SJCRH30 (cell line): ENCODE measurements around the gene MYO5B. TPM values are rescaled to one million over a fixed set of nuclear protein-coding genes. Genes with fewer than 3 reads are reported as not detected.

Experiments used
- DNase-seq, 2 experiments: peaks; one replicate each; pipeline ENCODE4 v3.0.0-alpha.2; 2015 to 2020
- H3K27ac ChIP-seq: fragments of 250-450 bp; sonication (Bioruptor Pico); 2 replicates; pipeline ENCODE4 v1.5.1; 2020; ENCODE audit warnings: mild to moderate bottlenecking, moderate library complexity
- H3K27me3 ChIP-seq: fragments of 250-450 bp; sonication (Bioruptor Pico); 2 replicates; pipeline ENCODE4 v1.5.1; 2020; ENCODE audit warnings: mild to moderate bottlenecking, moderate library complexity
- H3K36me3 ChIP-seq: fragments of 250-450 bp; sonication (Bioruptor Pico); 2 replicates; pipeline ENCODE4 v1.5.1; 2020; ENCODE audit warnings: mild to moderate bottlenecking, moderate library complexity
- H3K4me1 ChIP-seq: fragments of 250-450 bp; sonication (Bioruptor Pico); 2 replicates; pipeline ENCODE4 v1.5.1; 2020; ENCODE audit warnings: mild to moderate bottlenecking, moderate library complexity
- H3K4me3 ChIP-seq: fragments of 250-450 bp; sonication (Bioruptor Pico); 2 replicates; pipeline ENCODE4 v1.5.1; 2020; ENCODE audit warnings: mild to moderate bottlenecking, moderate library complexity
- H3K9me3 ChIP-seq: fragments of 250-450 bp; sonication (Bioruptor Pico); replicated peaks from 2 replicates; pipeline ENCODE4 v1.5.1; 2020; ENCODE audit warnings: mild to moderate bottlenecking, moderate library complexity
- total RNA-seq: library from RNA; depleted of rRNA; stranded (reverse); fragments of >200 nt; shearing (Covaris generic); gene quantifications from 2 replicates; pipeline ENCODE4 v1.2.3, GENCODE V29; 2014

Gene MYO5B
- total RNA-seq, 1 experiment from 2014 or later, result 39.1 TPM

GRCh38 chr18:50027996-50028395 lies 167.0 kb downstream of the MYO5B start:
- H3K4me3 ChIP-seq, result no peak overlapping the region
- H3K27ac ChIP-seq, result no peak overlapping the region
- no peak for DNase-seq
- no peaks in the 10 kb centered on the region for H3K9me3 ChIP-seq
- no peaks in the 10 kb centered on the region for H3K27me3 ChIP-seq
- no peaks in the 10 kb centered on the region for H3K4me1 ChIP-seq
- H3K36me3 ChIP-seq, result no peaks in the 10 kb centered on the region

DNA sequence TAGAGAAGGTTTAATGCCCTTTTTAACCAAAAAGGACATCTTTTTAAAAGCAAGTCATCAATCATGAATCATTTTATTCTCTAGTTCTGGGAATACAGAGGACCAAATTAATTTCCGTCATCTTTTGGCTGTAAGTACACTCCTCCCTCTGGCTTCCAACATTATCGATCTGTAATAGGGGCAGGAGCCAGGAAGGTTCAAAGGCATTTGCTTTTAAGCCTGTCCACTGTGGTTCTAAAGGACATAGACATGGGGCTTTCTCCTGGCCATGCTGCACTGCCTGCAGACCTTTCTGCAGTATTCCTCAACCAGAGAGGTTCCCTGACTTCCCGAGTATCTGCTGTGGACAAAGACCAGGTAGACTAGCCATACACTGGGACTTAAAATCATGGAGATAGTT lies 170.5 kb downstream of the MYO5B start:
- Histone ChIP-seq H3K9me3 (no peaks in the 10 kb centered on the region), H3K4me3 (no peak overlapping the region), H3K27ac (no peak overlapping the region), H3K4me1 (no peaks in the 10 kb centered on the region), H3K36me3 (no peaks in the 10 kb centered on the region), H3K27me3 (no peaks in the 10 kb centered on the region)
- no peak for DNase-seq

GRCh38 chr18:50022985-50023384 lies 172.0 kb downstream of the MYO5B start:
- Histone ChIP-seq H3K27me3 (no peaks in the 10 kb centered on the region), H3K36me3 (no peaks in the 10 kb centered on the region), H3K4me3 (no peak overlapping the region), H3K4me1 (no peaks in the 10 kb centered on the region), H3K9me3 (no peaks in the 10 kb centered on the region), H3K27ac (no peak overlapping the region)
- no peak for DNase-seq

DNA sequence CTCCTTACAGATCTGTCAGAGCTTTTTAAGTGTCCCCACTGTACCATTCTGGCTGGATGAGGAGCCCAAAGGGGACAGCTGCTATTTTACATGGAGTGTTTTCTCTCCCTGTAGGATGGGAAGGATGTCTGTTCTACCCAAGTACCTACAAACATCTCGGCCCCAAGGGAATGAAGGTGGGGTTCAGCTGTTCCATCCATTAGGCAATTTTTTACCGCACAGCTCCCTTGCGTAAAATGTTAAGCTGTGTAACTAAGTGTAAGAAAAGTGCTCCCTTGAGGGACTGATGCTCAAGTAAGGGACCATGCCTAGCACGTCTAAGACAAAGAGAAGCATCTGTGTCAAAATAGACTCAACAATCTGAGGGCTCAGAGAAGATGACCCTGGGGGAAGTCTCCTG lies 180.3 kb downstream of the MYO5B start:
- Histone ChIP-seq H3K9me3 (no peaks in the 10 kb centered on the region), H3K36me3 (no peaks in the 10 kb centered on the region), H3K27ac (no peak overlapping the region), H3K4me1 (no peaks in the 10 kb centered on the region), H3K27me3 (no peaks in the 10 kb centered on the region), H3K4me3 (no peak overlapping the region)
- no peak for DNase-seq

DNA sequence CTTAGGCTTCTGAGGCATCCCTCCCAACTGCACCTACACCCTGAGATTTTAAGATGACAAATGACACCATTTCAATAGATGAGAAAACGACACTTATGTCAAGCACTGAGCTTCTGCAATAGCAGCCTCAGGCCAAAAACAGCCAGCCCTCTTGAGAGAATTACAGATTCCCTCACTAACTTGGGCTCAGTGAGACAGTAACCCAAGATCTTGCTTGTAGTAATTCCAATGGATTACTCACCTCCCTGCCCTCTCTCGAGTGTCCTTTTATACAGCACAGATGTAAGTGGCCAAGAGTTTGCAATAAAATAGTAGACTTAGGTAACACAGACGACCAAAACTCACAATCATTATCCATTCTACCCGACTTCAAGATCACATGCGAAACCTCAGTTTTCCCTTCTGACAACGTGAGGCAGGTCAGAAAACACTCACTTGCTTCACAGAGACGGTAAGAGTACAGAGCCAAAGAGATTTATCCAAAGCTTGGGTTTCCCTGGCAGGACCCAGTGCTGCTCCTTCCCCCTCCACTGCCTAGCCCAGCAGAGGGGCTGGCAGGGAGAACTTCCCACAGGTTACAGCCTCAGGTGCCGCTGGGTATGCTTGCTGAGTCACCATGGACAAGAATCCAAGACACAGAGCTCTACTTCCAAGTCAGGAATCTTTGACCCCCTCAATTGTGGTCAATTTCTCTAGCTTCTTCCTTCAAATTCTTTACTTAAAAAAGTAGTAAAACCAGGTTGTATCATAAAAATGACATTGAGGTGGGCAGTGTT lies 181.4 kb downstream of the MYO5B start:
- DNase-seq, result no peak
- Histone ChIP-seq H3K4me3 (no peak overlapping the region), H3K4me1 (no peaks in the 10 kb centered on the region), H3K9me3 (no peaks in the 10 kb centered on the region), H3K36me3 (no peaks in the 10 kb centered on the region), H3K27ac (no peak overlapping the region), H3K27me3 (no peaks in the 10 kb centered on the region)

DNA sequence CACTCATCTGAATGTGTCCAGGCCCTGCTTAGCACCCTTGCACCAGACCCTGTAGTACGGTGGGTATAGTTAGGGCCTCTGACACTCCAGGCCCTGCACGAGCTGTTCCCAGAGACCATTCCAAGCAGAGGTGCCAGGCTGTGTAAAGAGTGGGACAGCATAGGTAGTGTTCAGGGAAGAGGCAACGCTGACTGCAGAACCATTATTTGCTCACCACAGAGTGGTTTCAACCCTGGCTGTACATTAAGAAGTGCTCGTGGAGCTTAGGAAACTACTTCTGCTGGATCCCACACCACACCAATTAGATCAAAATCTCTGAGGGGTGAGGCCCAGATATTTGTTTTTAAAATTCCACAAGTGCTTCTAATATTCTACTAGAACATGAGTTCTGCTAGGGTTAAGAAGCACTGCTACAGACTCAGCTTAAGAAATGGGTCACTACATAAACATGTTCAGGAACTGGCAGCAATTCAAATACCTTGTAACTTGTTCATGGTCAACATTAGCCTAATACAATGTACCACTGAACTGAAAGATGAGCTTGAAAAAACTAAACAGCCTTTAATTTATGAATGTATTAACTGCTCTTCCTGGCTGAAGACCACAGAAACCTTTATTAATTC lies 183.0 kb downstream of the MYO5B start:
- Histone ChIP-seq H3K4me1 (no peaks in the 10 kb centered on the region), H3K27ac (no peak overlapping the region), H3K36me3 (no peaks in the 10 kb centered on the region), H3K27me3 (no peaks in the 10 kb centered on the region), H3K4me3 (no peak overlapping the region), H3K9me3 (no peaks in the 10 kb centered on the region)
- no peak for DNase-seq

GRCh38 chr18:50009773-50010335 lies 185.1 kb downstream of the MYO5B start:
- no peaks in the 10 kb centered on the region for H3K27me3 ChIP-seq
- no peaks in the 10 kb centered on the region for H3K9me3 ChIP-seq
- DNase-seq, result peak; percentile 29 to 57
- no peak overlapping the region for H3K27ac ChIP-seq
- no peak overlapping the region for H3K4me3 ChIP-seq
- no peaks in the 10 kb centered on the region for H3K4me1 ChIP-seq
- no peaks in the 10 kb centered on the region for H3K36me3 ChIP-seq

DNA sequence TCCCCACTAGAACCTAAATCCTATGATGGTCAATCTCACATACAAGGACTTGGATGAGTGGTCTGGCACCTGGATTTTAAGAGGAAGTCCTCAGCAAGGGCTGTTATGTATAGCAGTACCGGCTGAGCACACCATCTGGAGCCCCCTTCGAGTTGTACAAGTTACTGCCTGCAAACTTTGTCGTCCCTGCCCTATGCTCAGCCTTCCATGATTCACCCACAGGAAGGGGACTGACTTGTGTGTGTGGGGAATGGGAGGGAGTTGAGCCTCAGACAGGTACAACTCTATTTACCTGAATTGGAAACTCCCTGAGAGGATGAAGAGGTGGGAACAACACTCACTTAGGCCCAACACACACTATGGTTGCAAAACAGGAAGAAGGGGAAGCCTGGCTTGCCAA lies 186.6 kb downstream of the MYO5B start:
- Histone ChIP-seq H3K27me3 (no peaks in the 10 kb centered on the region; the same call in 1 of the 2 replicates), H3K36me3 (no peaks in the 10 kb centered on the region), H3K27ac (no peak overlapping the region), H3K4me1 (no peaks in the 10 kb centered on the region), H3K4me3 (no peak overlapping the region), H3K9me3 (no peaks in the 10 kb centered on the region)
- DNase-seq, result no peak

- no peaks in the 10 kb centered on the region for H3K36me3 ChIP-seq
- no peak for DNase-seq
Observed at GRCh38 chr18:50006470-50007046, 188.4 kb downstream of the MYO5B start.

DNA sequence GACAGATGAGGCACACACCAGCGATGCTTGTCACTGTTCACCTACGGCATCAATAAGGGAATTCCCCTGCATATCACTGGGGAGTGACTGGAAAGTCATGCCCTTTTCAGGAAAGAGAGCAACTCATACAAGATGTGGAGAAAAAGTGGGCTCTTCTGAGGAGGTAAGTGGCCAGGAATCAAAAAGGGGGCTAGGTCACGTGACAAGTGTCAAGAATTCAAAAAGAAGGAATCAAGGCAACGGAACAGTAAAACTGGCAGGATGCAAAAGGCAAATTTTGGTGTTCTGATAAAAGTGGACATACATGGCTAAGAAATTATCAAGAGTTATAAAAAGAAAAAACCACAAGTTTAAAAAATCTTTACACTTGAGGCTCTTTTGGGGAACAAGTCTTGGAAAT lies 190.9 kb downstream of the MYO5B start:
- Histone ChIP-seq H3K27ac (no peak overlapping the region), H3K36me3 (no peaks in the 10 kb centered on the region), H3K4me3 (no peak overlapping the region), H3K4me1 (no peaks in the 10 kb centered on the region), H3K9me3 (no peaks in the 10 kb centered on the region), H3K27me3 (no peaks in the 10 kb centered on the region; the same call in 1 of the 2 replicates)
- no peak for DNase-seq

More at GRCh38 chr18:50006470-50007046, 188.4 kb downstream of the MYO5B start:
- no peak overlapping the region for H3K4me3 ChIP-seq
- no peaks in the 10 kb centered on the region for H3K9me3 ChIP-seq
- H3K4me1 ChIP-seq, result no peaks in the 10 kb centered on the region
- no peak overlapping the region for H3K27ac ChIP-seq
- no peaks in the 10 kb centered on the region; the same call in 1 of the 2 replicates for H3K27me3 ChIP-seq

DNA sequence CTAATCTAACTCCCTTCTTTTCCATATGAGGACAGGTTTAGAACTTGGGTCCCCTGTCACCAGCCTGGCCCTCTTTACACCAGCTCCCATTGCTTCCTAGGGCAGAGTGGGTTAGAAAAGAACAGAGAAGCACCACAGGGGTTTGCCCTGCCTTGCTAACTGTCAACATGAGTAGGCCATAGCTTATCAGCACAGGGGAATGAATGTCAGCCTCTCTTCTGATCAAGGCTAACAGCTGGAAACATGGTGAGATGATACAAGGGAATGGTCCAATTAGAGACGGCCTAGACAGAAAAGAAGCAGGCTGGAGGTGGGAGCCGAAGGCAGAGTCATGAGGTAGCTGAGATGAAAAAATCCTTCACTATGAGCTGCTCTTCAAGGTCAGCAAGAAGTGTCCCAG lies 192.2 kb downstream of the MYO5B start:
- Histone ChIP-seq H3K27ac (no peak overlapping the region), H3K36me3 (no peaks in the 10 kb centered on the region), H3K4me3 (no peak overlapping the region), H3K9me3 (no peaks in the 10 kb centered on the region), H3K27me3 (no peaks in the 10 kb centered on the region; the same call in 1 of the 2 replicates), H3K4me1 (no peaks in the 10 kb centered on the region)
- DNase-seq, result peak in 1 of 2 experiments; percentile 8

- Histone ChIP-seq H3K4me3 (no peak overlapping the region), H3K27ac (no peak overlapping the region), H3K27me3 (no peaks in the 10 kb centered on the region; the same call in 1 of the 2 replicates), H3K4me1 (no peaks in the 10 kb centered on the region), H3K9me3 (no peaks in the 10 kb centered on the region), H3K36me3 (no peaks in the 10 kb centered on the region)
- DNase-seq, result no peak
Observed at GRCh38 chr18:50000227-50000626, 194.7 kb downstream of the MYO5B start.

DNA sequence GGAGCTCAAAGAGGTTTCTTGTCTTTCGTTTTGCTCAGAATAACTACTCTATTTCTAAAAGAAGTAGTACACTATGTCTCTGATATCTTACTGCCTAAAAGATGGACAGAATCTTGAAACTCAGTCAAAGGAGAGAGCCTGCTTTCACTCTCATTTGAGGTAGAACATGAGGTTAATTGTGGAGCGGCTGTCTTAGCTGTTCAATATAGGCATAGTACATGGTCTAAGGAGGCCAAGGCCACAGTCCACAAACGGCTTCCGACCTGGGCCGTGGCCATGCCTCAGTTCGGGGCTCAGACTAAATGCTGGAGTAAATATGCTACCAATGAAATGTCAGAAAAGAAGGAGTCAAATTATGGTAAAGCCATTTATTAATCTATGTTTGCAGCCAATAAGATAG lies 195.8 kb downstream of the MYO5B start:
- H3K9me3 ChIP-seq, result no peaks in the 10 kb centered on the region
- H3K27me3 ChIP-seq, result no peaks in the 10 kb centered on the region; the same call in 1 of the 2 replicates
- no peak overlapping the region for H3K27ac ChIP-seq
- H3K4me3 ChIP-seq, result no peak overlapping the region
- no peaks in the 10 kb centered on the region for H3K36me3 ChIP-seq
- no peaks in the 10 kb centered on the region for H3K4me1 ChIP-seq
- no peak for DNase-seq

DNA sequence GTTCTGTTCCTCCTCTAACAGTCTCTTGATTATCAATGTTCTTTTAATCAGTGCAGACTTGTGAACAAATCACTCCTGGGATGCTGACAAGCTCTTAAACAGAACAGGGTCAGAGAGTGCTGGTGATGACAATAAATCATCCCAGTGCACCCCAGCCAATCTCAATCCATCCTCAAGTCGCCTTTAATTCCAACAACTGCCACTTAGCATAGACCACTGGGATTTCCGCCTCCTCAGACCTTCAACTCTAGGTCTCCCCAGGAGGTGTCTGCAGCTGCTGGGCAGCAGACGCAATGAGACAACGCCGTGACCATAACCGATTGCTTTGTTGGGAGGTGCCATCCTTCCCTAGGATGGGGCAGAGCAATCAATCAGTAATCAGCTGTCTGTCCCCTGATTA lies 197.4 kb downstream of the MYO5B start:
- Histone ChIP-seq H3K27ac (no peak overlapping the region), H3K36me3 (no peaks in the 10 kb centered on the region), H3K4me3 (no peak overlapping the region), H3K9me3 (no peaks in the 10 kb centered on the region), H3K27me3 (no peaks in the 10 kb centered on the region), H3K4me1 (no peaks in the 10 kb centered on the region)
- DNase-seq, result no peak

- no peaks in the 10 kb centered on the region for H3K27me3 ChIP-seq
- no peaks in the 10 kb centered on the region for H3K36me3 ChIP-seq
- H3K27ac ChIP-seq, result no peak overlapping the region
- no peaks in the 10 kb centered on the region for H3K4me1 ChIP-seq
- H3K4me3 ChIP-seq, result no peak overlapping the region
- no peaks in the 10 kb centered on the region for H3K9me3 ChIP-seq
- DNase-seq, result no peak
Observed at GRCh38 chr18:49994410-49994809, 200.5 kb downstream of the MYO5B start.
